Activated T-helper 1 cell treated with anti-CD3 and anti-CD28 coated beads, Interleukin-2, amount 50 U/mL, for 16 hours (primary cell): Measurements from ENCODE around the gene RTN4RL2.

ENCODE experiments used
- DNase-seq, 2 donors: peaks; one replicate each; pipeline ENCODE4 v3.0.0-alpha.2; 2020; ENCODE audit warnings: low read depth in 1 of 2, low spot score in 1 of 2

Gene RTN4RL2

DNA sequence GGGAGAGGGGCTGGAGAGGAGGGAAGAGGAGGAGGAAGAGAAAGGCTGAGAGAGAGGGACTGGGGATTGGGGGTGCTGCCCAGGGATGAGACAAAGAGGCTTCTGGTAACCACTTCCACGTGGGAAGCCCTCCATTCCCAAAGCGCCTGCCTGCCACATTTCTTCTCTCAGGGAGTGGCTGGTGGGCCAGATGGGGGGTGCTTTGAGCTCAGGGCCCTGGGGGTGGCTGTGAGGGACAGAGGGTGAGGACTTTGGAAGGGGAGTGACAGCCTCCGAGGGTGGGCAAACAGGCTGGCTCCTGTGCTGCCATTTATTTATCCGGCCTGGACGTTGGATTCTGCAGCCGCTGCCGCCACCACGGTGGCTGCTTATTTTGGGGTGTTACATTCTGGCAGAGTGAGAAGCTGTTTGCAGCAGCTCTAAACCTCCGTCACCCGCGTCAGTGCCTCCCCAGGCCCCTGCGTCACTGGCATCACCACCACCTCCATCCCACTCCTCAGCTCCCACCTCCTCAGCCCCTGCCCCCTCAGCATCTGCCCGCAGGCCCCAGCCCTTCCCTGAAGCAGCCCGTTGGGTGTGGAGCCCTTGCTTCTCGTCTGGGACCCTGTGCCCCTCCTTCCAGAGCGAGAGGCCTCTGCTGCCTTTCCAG, 1.6 kb downstream of the RTN4RL2 start:
- no peak for DNase-seq

DNA sequence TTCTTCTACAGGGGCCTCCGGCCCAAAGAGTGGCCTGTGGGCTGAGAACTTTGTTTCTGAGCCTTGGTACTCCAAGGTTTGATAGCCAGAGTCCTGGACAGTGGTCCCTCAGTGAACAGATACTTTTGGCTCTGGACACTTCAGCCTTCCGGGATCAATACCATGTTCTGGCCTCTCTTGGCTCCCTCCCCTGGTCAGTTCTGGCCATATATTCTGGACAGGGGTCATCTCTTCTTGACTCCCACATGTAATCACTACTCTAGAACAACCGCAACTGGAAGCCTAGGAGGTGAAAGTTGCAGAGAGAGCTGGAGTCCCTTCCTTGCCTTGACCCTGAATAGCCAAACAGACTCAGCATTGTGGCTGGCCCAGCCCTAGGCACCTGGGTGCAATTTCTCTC, 2.3 kb downstream of the RTN4RL2 start:
- no peak for DNase-seq

- DNase-seq: no peak
Measured at GRCh38 chr11:57463671-57464538, 3.6 kb downstream of the RTN4RL2 start.

DNA sequence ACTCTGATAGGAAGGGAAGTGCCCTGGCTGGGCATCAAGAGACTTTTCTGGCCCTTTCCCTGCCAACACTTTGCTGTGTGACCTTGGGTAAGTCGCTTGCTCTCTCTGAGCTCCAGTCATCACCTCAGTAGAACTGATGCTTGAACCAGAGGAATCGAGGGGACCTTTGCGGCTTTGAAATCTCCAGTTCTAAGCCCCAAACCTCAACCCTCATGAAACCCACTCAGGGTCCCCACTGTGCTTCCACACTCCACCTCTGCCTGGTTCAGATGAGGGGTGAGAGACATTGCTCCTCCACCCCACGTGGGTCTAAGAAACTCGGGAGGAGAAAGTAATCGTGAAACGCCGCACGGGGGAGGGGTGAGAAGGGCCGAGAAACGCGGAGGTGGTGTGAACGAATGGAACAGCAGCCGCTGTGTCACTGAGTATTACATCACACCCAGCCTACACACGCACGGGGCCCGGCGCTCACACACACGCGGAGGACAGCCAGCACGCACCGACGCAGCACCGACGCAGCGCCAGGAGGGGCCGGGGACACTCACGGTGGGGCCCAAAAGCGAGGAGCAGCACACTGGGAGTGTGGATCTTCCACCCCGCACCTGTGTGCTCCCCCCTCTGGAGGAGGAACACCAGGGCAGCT, 4.3 kb downstream of the RTN4RL2 start:
- DNase-seq: no peak

- no peak for DNase-seq
Measured at GRCh38 chr11:57466680-57467079, 6.4 kb downstream of the RTN4RL2 start.

GRCh38 chr11:57467508-57468157, 7.3 kb downstream of the RTN4RL2 start:
- no peak for DNase-seq

GRCh38 chr11:57468276-57468675, 7.9 kb downstream of the RTN4RL2 start:
- no peak for DNase-seq

DNA sequence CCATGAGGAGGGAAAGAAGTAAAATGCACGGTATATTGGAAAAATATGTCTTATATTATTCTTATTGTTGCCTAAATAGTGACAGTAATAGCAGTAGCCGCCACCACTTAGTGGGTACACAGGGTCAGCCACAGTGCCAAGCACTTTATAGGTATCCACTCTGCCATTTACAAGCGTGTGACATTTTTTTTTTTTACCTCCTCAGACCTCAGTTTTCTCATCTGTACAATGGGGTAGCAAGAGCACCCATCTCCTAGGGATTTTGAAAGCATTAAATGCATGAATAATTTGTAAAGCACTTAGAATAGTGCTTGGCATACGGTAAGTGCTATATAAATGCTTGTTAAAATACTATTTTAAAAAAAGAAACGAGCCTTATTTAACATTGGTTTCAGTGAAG, 8.9 kb downstream of the RTN4RL2 start:
- no peak for DNase-seq

- no peak for DNase-seq
Measured at GRCh38 chr11:57471496-57471895, 11.2 kb downstream of the RTN4RL2 start.

GRCh38 chr11:57473285-57473841, 13.0 kb downstream of the RTN4RL2 start:
- DNase-seq: no peak

DNA sequence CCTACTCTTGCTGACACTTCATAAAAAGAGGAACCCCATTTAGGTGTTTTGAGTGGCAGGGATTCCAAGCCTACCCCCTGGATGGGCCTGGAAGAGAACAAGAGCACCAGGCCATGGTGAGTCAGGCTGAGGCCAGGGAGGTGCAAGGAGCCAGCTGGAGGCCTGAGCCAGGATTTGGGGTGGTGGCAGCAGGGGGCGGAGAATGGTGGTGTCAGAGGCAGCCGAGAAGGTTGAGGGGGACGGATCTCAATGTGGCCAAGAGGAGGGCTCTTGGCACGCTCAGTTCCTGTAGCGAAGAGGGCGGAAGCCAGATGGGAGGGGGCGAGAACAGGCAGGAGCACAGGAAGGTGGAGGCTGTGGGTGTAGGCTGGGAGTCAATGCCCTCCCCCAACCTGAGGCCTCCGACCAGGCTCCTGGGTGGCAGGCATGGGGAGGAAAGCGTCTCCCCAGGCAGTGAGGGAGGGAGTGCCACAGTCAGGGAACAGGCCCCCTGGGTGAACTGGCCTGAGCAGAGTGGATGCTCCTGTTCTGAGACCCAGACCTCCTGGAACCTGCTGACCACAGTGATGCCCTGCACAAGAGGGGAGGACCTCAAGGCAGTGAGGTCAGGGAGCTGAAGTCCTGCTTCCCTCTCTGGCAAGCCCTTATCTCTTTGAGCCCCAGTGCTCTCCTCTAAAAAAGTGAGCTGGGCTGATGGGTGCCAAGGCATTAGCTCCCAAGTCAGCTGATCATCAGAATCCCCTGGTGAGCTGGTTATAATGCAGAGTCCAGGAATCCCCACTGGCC, 13.9 kb downstream of the RTN4RL2 start:
- DNase-seq: no peak

- no peak for DNase-seq
Measured at GRCh38 chr11:57474803-57475115, 14.4 kb downstream of the RTN4RL2 start.

- DNase-seq: no peak
Measured at GRCh38 chr11:57475191-57475590, 14.9 kb downstream of the RTN4RL2 start.

DNA sequence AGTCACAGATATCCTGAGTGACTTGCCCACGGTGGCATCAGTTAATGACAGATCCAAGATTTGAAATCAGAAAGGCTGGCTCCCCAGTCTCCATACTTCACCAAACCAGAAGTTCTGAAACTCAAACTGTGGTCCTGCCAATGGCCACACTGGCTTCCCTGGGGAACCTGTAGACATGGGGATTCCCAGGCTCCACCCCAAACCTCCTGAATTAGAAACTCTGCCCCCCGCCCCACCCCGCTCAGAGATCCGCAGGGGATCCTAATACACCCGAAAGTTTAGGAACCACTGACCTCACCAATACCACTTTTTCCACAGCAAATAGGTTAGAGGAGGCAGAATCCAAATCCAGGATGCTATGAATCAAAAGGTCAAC, 15.3 kb downstream of the RTN4RL2 start:
- DNase-seq: no peak

GRCh38 chr11:57476047-57476756, 15.9 kb downstream of the RTN4RL2 start:
- no peak for DNase-seq

DNA sequence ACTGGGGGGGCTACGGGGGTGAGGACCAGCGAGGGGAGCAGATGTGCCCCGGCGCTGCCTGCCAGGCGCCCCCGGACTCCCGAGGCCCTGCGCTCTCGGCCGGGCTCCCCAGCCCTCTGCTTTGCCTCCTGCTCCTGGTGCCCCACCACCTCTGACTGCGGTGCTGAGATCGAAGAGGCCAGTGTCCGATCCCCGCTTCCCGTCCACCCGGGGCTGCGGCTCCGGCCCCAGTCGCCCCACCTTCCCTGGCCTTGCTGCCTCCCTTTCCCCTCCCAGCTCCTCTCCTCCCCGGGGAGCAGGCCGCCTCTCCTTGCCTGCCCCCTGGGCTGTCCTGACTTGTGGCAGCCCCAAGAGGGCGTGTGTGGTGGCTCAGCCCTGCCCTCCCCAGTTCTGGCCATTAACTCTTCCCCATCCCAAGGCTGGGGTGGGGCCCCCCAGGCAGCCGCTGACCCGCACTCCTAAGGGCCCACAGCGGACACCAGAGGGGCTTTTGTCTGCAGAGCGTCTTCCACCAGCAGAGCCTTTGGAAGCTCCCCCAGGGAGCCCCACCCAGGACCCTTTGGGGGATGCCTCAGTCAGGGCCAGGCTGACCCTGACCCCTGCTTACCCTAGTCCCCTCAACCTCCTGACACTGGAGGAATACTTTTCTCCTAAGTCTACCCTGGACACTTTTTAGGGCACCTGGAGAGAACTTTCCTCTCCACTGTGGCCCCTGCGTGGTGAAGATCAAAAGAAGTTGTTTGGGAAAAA, 16.6 kb downstream of the RTN4RL2 start:
- no peak for DNase-seq

- no peak for DNase-seq
Measured at GRCh38 chr11:57477507-57478189, 17.3 kb downstream of the RTN4RL2 start.

DNA sequence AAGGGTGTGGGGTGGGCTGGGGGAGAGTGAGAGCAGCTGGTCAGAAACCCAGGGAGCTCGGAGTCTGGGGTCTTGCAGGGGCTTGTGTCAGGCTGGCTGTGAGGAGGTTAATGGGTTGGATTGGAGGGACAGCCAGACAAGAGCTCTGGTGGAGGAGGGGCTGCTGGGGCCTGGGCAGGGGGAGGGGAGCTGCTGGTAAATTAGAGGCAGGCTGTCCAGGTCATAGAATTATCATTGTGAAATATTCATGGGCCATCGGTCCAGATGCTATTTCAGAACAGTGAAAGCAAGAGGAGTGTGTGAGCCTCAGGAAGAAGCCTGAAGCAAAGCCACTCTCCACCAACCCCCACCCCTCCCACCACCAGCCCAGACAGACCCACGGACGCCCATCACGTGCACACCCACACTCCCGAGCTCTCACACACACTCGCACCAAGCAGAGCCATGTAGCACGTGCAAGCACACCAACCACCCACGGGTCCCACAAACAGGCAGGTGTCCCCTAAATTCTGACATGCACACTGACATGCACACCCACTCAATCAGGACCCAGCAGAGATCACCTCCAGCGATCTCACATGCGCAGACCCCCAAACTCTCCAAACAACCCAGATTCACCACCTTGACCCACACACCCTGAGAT, 18.8 kb downstream of the RTN4RL2 start:
- DNase-seq: no peak
